WTC11 (cell line): ENCODE results near the gene DENND1C.

Experiments
- CTCF ChIP-seq: fragments of 200-600 bp; IDR thresholded peaks from 2 replicates; pipeline ENCODE4 v1.8.0; 2022; ENCODE audit warnings: antibody characterized with exemption
- MAX ChIP-seq: sonication (generic); formaldehyde crosslinking; IDR thresholded peaks from 2 replicates; pipeline ENCODE4 v1.8.0; 2022; ENCODE audit warnings: mild to moderate bottlenecking, missing genetic modification reagents
- TEAD1 ChIP-seq: sonication (generic); formaldehyde crosslinking; IDR thresholded peaks from 2 replicates; pipeline ENCODE4 v1.8.0; 2022; ENCODE audit warnings: mild to moderate bottlenecking, missing genetic modification reagents

GRCh38 chr19:6433165-6433564 is 48.4 kb downstream of the DENND1C start:
- no peak for TF ChIP-seq CTCF
- TF ChIP-seq MAX (CRISPR knock-in tag): no peak
- no peak for TF ChIP-seq TEAD1
